ENCODE measurements around the gene KATNAL2.

KATNAL2 gene

DNA sequence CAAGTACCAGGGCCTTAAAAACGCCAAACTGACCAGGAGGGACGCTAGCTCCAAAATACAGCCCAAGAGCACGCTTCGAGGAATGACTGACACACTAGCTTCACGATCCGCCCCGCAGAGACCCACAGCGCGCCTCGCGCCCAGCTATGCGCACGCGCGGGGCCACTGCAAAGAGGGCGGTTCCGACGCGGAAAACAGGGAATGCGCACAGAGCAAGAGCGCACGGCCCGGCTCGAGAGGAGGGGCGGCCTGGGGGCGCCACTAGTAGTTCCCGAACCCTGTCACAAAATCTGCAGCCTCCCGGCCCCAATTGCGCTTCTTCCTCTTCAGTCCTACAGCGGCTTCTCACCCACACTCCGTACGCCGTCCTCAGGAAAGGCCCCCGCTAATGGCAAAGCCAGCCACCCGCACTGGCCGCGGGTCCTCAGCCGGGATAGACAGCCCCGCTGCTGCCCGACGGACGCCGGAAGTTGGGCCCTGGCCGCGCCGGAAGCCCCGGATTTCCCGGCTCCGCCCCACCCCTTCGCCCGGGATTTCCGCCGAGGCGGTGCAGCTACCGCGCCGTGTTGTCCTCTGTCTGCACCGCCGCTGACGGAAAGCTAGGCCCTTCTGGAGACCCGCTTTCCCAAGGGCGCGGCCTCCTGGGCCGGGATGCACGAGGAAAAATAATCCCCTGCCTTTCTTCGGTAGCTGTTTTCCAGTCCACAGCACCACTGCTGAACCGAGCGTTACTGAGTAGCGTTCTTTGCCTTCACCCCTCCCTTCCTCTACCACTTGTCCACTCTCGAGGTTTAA lies 232.8 kb downstream of the KATNAL2 start, which contains the start of gene HDHD2:
Gene HDHD2 (minus strand): TSS at position 472 of the 795 bp plus-strand sequence. CDS start 14,061 bp downstream, outside the sequence.
- FAIRE-seq, result peak; percentile 88
- peak; percentile 63 for DNase-seq (ENCODE audit: insufficient read length)
- peak; percentile 87 for TF ChIP-seq POLR2A (IDR thresholded peaks at IDR 0.05; ENCODE audit: low read depth, low read length)
- peak; percentile 84 for TF ChIP-seq POLR2AphosphoS5 (IDR thresholded peaks at IDR 0.05; ENCODE audit: low read depth, low read length)
- TF ChIP-seq TAF1 (IDR thresholded peaks at IDR 0.05; ENCODE audit: borderline replicate concordance, low read depth, low read length), result peak; percentile 71

DNA sequence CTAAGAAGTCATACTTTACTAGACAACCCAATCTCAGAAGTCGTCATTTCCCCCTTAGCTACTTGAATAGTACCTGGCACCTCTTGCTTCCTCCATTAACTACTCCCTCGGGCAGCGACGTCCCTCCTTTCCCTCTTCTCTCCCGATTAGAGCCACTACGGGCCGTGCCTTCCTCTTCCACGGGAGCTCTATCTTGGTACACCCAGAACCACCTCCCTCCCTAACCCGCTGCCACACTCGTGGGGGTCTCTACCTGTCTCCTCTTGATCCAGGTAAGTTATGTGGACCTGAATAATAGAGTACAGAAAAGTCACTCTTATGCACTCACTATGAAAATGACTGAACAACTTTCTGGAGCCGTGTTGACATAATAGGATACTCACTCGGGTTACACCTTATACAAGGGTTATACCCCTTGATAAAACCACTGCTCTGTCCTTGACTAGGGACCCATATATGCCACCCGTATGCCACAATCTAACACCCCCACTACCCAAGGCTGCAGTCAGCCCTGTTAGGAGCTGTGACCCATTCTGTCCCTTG lies 233.5 kb downstream of the KATNAL2 start:
- TF ChIP-seq POLR2A (IDR thresholded peaks at IDR 0.05; ENCODE audit: low read depth, low read length) (no peak), TAF1 (IDR thresholded peaks at IDR 0.05; ENCODE audit: borderline replicate concordance, low read depth, low read length) (no peak)
- DNase-seq (ENCODE audit: insufficient read length), result no peak
- no peak for FAIRE-seq

DNA sequence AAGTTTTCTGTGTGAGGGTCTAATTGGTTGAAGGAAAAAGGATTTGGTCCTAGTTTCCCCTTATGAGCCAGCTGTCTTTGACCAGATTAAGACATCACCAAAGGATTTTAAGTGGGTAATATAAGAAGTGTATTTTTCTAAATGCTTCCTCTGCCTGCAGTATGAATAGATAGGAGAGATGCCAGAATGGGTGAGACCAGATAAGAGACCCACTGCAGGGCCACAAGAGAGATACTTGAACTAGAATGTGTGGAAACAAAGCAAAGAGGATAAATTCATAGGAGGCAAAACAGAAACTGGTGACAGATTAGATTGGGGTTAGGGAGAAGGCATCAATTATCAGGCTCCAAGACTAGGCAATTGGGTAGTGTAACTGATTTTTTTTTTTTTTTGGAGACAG lies 234.0 kb downstream of the KATNAL2 start:
- FAIRE-seq, result no peak
- TF ChIP-seq POLR2AphosphoS5 (IDR thresholded peaks at IDR 0.05; ENCODE audit: low read depth, low read length) (no peak), TAF1 (IDR thresholded peaks at IDR 0.05; ENCODE audit: borderline replicate concordance, low read depth, low read length) (no peak), POLR2A (IDR thresholded peaks at IDR 0.05; ENCODE audit: low read depth, low read length) (no peak)
- DNase-seq (ENCODE audit: insufficient read length), result no peak
